ENCODE results near the gene PRR7. TPM values are rescaled to one million over a fixed set of nuclear protein-coding genes. Genes with fewer than 3 reads are reported as not detected.

PRR7 gene
- total and polyA plus RNA-seq, 9 donors: 0.51 to 11.4 (median 2.0) TPM; not detected in 1

DNA sequence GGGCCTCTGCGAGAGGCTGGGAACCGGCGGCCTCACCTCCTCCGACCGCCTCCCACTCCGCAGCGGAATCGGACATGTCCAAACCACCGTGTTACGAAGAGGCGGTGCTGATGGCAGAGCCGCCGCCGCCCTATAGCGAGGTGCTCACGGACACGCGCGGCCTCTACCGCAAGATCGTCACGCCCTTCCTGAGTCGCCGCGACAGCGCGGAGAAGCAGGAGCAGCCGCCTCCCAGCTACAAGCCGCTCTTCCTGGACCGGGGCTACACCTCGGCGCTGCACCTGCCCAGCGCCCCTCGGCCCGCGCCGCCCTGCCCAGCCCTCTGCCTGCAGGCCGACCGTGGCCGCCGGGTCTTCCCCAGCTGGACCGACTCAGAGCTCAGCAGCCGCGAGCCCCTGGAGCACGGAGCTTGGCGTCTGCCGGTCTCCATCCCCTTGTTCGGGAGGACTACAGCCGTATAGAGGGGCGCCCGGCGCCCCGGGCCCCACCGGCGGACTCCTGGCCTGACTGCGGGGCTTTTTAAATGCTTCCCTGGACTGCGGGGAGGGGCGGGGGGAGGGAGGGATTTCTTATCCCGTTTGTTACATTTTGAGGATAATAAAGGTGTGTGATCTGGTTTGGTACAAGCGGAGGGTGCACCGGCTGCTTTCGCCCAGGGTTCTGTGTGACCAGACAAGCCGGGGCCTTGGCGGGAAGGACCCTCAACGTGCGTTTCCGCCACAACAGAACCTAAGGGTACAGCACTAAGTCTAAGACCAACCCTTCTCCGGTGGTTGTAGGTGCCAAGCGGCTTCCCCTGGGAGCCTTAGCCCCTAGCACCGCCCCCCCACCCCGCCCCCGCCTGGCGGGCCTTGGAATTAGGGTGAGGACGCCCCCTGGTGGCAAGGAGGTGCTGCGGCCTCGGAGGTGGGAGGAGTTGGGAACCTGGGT lies 9.3 kb downstream of the PRR7 start:
- WGBS, 3 donors: 1% methylated on average over 33 to 76 of the region's 76 CpGs
- Histone ChIP-seq H3K9me3 (no peaks in the 10 kb centered on the region), H3K27ac (peak overlapping the region; percentile 26 to 49), H3K27me3 (no peaks in the 10 kb centered on the region), H3K36me3 (no peaks in the 10 kb centered on the region), H3K4me3 (peak overlapping the region; percentile 44), H3K4me1 (ENCODE audit: insufficient read depth) (peaks cover 7% of the 10 kb centered on the region)
- peak; percentile 95 to 97 (median 96) for DNase-seq
- TF ChIP-seq POLR2A (IDR thresholded peaks at IDR 0.05) (no peak), EP300 (IDR thresholded peaks at IDR 0.05) (no peak)
- TF ChIP-seq, protein P1, sequence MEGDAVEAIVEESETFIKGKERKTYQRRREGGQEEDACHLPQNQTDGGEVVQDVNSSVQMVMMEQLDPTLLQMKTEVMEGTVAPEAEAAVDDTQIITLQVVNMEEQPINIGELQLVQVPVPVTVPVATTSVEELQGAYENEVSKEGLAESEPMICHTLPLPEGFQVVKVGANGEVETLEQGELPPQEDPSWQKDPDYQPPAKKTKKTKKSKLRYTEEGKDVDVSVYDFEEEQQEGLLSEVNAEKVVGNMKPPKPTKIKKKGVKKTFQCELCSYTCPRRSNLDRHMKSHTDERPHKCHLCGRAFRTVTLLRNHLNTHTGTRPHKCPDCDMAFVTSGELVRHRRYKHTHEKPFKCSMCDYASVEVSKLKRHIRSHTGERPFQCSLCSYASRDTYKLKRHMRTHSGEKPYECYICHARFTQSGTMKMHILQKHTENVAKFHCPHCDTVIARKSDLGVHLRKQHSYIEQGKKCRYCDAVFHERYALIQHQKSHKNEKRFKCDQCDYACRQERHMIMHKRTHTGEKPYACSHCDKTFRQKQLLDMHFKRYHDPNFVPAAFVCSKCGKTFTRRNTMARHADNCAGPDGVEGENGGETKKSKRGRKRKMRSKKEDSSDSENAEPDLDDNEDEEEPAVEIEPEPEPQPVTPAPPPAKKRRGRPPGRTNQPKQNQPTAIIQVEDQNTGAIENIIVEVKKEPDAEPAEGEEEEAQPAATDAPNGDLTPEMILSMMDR (IDR thresholded peaks at IDR 0.05): peak; percentile 60 to 93 (median 86)
- intact Hi-C loops (cut with DNase I): loop anchor here (2.0 to 10.0 kb wide), 7 partner anchors 41 to 341 kb away; partner anchors contain the start of genes MXD3 (in 2 of the 4), PDLIM7 (in 1 of the 4) and PFN3 (in 1 of the 4)

DNA sequence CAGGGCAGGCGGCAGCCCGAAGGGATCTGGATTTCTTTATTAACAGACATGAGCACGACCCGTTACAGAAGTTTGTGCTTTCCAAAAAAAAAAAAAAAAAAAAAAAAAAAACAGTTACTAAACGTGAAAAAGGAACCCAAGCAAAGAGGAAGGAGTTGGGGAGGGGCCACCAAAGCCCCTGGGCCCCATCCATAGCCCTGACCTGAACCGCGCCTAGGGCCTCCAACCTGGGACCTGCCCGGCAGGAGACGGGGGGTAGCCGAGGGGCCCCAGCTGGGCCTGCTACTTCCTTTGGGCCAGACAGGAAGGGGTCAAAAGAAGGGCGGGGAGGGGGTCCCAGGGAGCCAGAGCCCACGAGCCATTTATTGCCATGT lies 10.0 kb downstream of the PRR7 start:
- Histone ChIP-seq H3K27ac (no peak overlapping the region), H3K4me3 (no peak overlapping the region)
- intact Hi-C loops (cut with DNase I): loop anchor here (2.0 to 10.0 kb wide), 5 partner anchors 40 to 342 kb away; partner anchors contain the start of genes MXD3 (in 2 of the 4), PDLIM7 (in 1 of the 4) and PFN3 (in 1 of the 4)

DNA sequence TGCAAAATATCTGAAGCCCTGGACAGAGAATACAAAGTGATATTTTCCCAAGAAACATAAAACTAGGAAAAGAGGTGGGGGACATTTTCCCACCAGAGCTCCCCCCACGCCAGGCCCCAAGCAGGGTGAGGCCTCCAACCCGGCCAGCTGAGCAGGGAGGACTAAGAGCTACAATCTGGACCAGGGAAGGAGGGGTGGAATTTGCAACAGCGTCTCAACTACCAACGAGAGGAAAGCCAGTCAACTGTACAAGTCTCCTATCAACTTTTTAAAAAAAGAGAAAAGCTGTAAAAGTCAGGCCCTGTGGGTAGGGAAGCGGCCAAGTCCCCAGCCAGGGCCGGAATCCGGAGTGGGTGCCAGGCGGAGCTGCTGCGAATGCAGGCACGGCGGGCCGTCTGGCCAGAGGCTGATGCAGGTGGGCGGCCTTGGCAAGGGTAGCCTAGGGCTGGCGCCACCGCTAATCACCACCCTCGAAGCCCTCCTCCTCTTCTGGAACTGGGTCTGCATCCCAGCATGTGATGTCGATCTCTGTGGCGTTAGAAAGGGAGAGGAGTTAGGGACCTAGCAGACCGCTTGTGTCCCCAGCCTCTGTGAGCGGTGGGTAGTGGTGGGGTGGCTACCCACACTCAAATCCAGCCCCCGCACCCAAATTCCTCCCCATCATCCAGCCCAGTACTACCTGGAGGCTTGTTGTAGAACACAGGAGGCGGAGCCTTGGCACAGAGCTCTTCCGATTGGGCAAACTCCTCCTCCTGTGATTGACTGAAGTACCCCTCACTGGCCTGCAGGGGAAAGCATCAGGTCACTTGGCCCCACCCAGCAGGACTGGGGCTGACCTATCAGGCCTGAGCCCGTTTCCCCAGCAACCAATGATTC lies 10.6 kb downstream of the PRR7 start:
- Histone ChIP-seq H3K4me3 (no peak overlapping the region), H3K36me3 (no peaks in the 10 kb centered on the region), H3K27ac (no peak overlapping the region), H3K4me1 (ENCODE audit: insufficient read depth) (peaks cover 7% of the 10 kb centered on the region), H3K27me3 (no peaks in the 10 kb centered on the region), H3K9me3 (no peaks in the 10 kb centered on the region)
- intact Hi-C loops (cut with DNase I): loop anchor here (1.0 to 10.0 kb wide), 6 partner anchors 40 to 342 kb away; partner anchors contain the start of genes MXD3 (in 2 of the 4), PDLIM7 (in 1 of the 4) and PFN3 (in 1 of the 4)
- peak; percentile 63 to 77 (median 72) for DNase-seq
- TF ChIP-seq, protein P1 (IDR thresholded peaks at IDR 0.05): peak in 2 of 3 donors; percentile 48 to 49
- TF ChIP-seq POLR2A (IDR thresholded peaks at IDR 0.05): no peak
- WGBS, 3 donors: 62 to 65% (median 62%) methylated on average over 24 of the region's 24 CpGs

More for the DNA sequence above, 10.0 kb downstream of the PRR7 start:
- no peak for TF ChIP-seq EP300 (IDR thresholded peaks at IDR 0.05)
- TF ChIP-seq, protein P1 (IDR thresholded peaks at IDR 0.05): no peak
- TF ChIP-seq POLR2A (IDR thresholded peaks at IDR 0.05): no peak
- H3K4me1 ChIP-seq (ENCODE audit: insufficient read depth): peaks cover 7% of the 10 kb centered on the region
- no peaks in the 10 kb centered on the region for H3K27me3 ChIP-seq
- no peaks in the 10 kb centered on the region for H3K9me3 ChIP-seq
- DNase-seq: no peak
- 31 to 33% (median 31%) methylated on average over 12 of the region's 12 CpGs for WGBS, 3 donors
- H3K36me3 ChIP-seq: no peaks in the 10 kb centered on the region
